GM20431 (cell line): Measurements from ENCODE around the gene CCL26.

Source experiments
- in situ Hi-C: fragments of 300-500 bp; cut with MseI, MboI; formaldehyde crosslinking; loops from one replicate; pipeline ENCODE4 v1.15.0; 2020; ENCODE audit warnings: low sequenced_read_pairs; ENCODE audit not compliant: unreplicated experiment

The CCL26 gene, protein sequence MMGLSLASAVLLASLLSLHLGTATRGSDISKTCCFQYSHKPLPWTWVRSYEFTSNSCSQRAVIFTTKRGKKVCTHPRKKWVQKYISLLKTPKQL

DNA sequence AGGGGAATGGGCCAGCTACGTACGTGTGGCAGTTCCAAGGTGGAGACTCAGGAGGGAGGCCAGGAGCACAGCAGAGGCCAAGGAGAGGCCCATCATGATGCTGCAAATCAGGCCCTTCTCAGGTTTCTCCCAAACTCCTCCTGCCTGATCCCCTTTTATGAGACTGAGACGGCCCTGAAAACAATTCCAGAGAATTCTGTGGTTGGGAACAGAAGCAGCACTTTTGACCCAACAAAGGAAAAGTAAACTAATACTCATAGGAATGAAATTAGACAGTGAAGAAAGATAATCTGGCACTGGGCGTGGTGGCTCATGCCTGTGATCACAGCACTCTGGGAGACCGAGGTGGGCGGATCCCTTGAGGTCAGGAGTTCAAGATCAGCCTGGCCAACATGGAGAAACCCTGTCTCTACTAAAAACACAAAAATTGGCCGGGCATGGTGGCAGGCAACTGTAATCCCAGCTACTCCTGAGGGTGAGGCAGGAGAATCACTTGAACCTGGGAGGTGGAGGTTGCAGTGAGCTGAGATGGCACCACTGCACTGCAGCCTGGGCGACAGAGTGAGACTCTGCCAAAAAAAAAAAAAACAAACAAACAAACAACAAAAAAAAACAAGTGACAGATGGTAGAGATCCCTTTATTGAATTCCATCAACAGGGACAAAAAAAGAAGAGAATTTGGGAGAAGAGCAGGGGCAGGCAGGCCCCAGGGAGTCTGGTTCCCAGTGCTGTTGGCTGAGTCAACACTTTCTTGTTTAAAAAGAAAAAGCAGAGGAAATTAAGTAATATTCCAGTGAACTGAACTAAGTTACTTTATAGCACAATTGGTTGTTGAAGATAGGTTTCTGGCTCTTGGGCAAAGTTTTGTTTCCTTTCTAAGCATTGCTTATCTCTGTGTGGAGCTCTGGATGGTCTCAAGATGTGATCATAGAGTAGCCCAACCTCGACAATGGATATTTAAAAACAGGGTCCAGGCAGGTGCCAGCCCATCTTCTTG, at the start of gene CCL26:
Gene CCL26 (minus strand): TSS at position 131 of the 997 bp plus-strand sequence. CDS start 35 bp downstream, at position 96.
- in situ Hi-C loops = no loop called here

DNA sequence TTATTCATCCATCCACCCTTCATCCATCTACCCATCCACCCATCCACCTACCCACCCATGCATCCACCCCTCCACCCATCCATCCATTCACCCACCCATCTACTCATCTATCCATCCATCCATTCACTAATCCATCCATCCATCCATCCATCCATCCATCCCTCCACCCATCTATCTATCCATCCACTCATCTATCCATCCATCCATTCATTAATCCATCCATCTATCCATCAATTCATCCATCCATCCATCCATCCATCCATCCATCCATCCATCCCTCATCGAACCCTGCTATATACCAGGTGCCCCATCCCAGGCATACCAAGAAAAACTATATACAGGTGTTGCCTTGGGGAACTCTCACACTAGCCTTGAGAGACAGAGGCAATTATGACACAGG, 48.7 kb upstream of the CCL26 start:
- in situ Hi-C loops = no loop called here

DNA sequence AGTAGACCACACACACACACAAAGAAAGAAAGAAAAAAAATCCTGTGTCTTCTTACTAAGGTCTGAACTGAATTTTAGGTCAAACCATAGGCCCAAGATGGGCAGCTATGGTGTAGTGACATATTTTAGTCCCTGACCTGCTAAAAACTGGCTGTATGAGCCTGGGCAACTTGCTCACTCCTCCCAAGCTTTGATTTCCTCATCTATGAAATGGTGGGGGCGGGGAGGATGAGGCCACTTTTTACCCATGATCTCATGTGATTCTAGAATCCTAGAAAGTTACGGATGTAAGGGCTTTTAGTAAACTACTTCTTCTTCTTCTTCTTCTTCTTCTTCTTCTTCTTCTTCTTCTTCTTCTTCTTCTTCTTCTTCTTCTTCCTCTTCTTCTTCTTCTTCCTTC, 47.7 kb upstream of the CCL26 start:
- in situ Hi-C loops = no loop called here

DNA sequence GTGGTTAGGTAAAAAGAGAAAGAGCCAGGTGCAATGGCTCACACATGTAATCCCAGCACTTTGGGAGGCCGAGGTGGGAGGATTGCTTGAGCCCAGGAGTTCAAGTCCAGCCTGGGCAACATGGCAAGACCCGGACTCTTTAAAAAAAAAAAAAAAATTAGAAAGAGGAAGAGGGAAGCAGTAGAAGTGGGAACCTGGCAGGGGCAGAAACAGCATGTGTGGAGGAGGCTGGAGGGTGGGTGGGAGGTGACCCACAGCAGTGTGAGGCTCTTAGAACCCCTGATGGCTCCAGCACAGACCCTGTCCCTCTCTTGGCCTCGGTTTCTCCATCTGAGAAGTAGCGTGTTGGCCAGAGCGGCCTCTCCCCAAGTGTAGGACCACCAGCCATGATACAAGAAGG, 46.5 kb upstream of the CCL26 start:
- in situ Hi-C loops = no loop called here

DNA sequence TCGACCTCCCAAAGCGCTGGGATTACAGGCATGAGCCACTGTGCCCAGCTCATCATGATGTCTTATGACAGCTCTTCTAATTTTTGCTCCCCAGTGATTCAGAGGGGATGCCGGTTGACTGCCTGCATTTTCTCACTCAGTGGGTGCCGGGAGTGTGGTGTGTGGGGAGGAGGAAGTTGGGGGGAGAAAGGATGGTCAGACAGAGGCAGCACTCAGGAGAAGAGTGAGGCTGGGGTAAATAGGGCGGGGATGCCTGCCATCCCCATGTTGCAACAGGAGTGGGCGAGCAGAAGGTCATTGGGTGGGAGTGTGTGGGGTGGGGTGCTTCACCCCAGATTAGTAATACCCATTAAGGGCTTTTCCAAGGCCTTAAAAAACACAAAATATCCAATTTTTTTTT, 45.1 kb upstream of the CCL26 start:
- in situ Hi-C loops = no loop called here

DNA sequence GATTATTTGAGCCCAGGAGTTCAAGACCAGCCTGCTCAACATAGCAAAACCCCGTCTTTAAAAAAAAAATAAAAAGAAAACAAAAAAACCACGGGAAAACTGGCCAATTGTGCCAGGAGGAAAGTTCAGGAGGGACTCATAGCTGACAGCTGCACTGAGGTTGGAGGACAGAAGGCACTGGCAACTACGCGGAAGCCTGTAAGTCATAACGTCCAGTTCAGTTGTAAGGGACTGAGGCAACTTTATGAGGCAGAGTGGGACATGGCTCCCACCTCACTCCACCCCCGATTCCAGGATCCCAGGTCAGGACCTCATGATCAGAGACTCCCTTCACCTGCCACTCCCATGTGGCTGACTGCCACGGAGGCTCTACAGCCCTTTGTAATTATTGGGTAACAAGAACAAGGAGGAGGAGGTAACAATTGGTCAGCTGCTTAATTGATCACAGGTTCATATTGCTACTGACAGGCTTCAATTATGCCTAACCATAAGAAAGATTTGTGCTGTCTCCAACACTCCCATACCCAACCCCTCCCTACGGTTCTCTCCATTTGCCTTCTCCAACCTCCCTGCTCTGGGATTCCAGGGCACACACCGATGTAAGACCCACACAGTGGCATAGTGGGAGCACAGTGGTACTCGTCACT, 43.5 kb upstream of the CCL26 start:
- in situ Hi-C loops = no loop called here

DNA sequence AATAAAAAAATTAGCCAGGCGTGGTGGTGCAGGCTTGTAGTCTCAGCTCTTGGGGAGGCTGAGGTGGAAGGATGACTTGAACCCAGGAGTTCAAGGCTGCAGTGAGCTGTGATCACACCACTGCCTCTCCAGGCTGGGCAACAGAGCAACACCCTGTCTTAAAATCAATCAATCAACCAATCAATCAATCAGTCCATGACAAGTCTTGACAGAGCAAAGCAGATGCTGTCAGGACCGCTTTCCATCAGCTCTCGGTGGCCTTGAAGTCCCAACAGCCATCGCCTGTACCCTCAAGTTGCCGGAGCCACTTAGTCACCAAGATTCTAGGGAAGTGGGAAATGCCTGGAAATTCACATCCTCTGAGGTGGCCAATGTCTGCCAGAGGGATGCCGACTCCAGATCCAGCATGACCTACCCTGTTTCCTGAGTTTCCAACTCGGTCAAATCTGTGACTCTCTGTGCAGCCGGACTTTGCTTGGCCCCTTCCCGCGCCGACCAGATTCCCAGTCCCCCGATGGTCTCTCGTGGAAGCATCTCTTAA, 42.5 kb upstream of the CCL26 start:
- in situ Hi-C loops = no loop called here

DNA sequence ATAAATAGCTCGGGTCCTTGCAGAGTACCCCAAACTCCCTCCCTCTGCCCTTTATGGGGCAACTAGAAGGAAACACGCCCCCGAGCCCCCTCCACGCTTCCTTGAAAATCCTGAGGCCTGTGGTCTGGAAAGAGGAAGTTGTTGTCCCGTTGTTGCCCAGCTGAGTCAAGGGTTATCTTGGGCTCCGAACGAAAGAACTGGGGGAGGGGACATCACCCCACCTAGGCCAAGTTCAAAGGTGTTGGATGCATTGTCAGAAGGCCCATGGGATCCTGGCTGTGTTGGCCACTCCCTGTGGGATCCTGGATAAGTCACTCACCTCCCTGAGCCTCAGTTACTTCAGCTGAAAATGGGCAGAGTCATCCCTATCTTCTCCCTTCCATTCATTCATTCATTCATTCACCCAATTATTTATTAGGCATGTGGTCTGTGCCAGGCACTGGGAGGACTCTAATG, 41.8 kb upstream of the CCL26 start, which contains the start of gene CCL24:
Gene CCL24 (minus strand): TSS at position 26 of the 456 bp plus-strand sequence. CDS start 91 bp downstream, outside the sequence.
- in situ Hi-C loops = no loop called here

DNA sequence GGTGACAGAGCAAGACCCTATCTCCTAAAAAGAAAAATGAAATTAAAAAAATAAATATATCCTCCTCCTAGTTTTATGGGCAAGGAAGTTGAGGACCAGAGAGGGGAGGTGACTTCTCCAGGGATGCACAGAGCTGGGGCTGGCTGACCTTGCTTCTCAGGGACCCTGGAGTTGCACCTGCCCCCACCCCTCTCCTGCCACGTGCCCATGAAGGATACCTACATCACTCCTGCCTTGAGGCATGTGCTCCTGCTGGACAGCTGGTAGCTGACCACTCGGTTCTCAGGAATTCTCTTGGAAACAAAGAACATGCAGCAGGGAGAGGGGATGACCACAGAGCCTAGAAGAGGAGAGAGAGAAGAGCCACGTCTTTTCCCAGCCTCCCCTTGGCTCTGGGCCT, 41.1 kb upstream of the CCL26 start:
- in situ Hi-C loops = no loop called here

DNA sequence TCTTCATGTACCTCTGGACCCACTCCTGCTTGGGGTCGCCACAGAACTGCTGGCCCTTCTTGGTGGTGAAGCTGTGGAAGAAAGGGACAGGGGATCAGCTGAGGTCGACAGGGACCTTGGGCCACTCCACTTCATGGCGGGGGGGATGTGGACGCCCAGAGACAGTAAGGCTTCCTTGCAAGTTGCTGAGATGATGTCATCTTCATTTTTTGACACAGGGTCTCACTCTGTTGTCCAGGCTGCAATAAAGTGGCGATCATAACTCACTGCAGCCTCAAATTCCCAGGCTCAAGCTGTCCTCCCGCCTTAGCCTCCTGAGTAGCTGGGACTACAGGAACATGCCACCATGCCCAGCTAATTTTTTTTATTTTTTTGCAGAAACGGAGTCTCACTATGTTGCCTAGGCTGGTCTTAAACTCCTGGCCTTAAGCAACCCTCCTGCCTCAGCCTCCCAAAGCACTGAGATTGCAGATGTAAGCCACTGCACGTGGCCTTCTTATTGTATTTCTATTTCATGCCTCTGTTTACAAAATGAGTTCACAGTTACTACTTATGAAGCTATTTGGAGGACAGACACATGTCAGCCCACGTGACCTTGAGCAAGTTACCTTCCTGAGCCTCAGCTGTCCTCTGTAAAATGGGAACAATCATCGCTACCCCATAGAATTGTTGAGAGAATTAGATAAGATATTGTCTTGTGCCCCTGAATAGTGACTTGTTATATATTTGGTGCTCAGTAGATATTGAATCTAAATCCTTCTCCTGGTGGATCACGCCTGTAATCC, 40.1 kb upstream of the CCL26 start:
- in situ Hi-C loops = no loop called here

DNA sequence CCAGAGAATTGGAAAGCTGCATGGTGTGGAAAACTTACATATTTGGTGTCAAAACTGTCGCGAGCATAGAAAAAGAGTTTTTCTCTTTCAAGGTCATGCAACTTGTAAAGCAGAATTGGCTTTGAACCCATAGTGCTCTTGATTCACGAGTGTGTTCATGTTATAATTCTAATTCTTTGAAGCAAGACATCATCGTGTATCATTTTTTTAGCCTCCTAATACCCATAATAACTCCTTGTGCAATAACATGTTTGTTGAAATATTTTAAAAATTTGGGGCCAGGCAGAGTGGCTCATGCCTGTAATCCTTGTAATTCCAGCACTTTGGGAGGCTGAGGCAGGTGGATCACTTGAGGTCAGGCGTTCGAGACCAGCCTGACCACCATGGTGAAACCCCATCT, 37.4 kb upstream of the CCL26 start:
- in situ Hi-C loops = no loop called here

DNA sequence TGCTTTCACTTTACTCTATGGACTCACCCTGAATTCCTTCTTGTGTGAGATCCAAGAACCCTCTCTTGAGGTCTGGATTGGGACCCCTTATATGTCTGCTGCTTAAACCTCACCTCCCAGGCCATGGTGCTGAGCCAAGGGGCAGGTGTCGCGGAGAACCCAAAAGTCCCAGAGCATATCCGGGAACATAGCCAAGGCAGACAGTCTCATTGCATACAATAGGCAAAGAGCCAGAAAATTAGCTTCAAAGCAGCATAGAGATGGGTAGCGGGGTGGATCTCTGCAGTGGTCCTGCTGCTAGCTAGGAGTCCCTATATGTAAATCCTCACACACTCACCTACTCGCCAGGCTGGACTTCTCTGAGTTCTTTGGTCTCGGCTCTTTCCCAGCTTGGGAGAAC, 36.1 kb upstream of the CCL26 start:
- in situ Hi-C loops = no loop called here

DNA sequence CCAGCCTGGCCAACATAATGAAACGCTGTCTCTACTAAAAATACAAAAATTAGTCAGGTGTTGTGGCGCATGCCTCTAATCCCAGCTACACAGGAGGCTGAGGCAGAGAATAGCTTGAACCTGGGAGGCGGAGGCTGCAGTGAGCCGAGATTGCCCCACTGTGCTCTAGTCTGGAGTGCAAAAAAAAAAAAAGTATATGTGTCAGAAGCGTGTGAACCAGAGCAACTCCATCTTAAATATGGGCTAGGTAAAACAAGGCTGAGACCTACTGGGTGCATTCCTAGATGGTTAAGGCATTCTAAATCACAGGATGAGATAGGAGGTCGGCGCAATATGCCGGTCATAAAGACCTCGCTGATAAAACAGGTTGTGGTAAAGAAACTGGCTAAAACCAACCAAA, 35.4 kb upstream of the CCL26 start:
- in situ Hi-C loops = no loop called here

DNA sequence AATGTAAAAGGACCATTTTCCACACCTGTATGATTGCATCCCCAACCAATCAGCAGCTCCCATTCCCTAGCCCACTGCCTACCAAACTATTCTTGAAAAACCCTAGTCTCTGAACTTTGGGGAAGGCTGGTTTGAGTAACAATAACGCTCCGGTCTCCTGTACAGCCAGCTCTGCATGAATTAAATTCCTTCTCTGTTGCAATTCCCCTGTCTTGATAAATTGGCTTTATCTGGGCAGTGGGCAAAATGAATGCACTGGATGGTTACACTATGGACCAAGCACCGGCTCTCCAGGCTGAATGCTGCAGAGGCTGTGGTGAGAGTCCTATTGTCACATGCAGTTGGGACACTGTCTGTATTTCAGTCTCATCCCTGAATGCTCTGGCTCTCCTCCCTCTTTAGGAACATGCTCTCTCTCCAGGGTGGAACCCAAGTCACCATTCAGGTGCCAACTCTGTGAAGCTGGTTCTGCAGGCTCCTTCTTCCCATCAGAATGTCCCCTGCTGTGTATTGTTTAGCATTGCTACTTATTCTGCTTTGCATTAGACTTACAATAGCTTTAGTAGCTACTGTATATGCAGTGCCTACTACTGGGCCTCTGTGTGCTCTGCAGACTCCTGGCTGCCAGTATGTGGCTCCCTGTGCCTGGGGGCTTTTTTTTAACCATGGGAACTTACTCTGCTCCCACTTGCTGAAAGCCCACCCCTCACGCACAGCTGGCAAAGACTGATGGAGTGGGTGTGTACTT, 34.7 kb upstream of the CCL26 start:
- in situ Hi-C loops = no loop called here

DNA sequence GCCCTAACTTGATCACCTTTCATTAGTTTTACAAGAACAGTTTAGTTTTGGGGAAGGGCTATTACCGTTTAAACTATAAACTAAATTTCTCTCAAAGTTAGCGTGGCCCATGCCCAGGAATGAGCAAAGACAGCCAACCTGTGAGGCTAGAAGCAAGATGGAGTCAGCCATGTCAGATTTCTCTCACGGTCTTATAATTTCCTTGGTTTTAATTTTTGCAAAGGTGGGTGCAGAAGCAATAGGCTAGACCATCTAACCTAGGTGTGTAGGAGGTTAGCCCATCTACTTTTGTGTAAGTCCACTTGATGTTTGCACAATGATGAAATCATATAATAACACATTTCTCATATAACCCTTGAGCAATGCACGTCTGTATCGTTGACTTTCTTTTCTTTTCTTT, 32.7 kb upstream of the CCL26 start:
- in situ Hi-C loops = no loop called here

DNA sequence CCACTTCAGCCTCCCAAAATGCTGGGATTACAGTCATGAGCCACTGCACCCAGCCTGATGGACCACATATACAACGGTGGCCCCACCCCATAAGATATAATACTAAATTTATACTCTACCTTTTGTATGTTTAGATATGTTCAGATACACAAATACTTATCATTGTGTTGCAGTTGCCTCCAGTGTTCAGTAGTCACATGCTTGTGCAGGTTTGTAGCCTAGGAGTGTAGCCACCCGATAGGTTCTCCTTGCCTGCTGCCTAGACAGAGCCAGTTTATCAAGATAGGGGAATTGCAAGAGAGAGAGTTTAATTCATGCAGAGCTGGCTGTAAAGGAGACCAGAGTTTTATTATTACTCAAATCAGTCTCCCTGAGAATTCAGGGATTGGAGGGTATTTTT, 32.0 kb upstream of the CCL26 start:
- in situ Hi-C loops = no loop called here

DNA sequence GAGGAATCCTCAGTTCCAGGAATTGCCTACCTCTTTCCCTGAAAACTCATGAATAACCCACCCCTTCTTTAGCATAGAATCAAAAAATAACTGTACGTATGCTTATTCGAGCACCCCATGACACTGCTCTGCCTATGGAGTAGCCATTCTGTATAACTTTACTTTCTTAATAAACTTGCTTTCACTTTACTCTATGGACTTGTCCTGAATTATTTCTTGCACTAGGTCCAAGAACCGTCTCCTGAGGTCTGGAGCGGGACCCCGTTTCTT, 30.5 kb upstream of the CCL26 start:
- in situ Hi-C loops = no loop called here

DNA sequence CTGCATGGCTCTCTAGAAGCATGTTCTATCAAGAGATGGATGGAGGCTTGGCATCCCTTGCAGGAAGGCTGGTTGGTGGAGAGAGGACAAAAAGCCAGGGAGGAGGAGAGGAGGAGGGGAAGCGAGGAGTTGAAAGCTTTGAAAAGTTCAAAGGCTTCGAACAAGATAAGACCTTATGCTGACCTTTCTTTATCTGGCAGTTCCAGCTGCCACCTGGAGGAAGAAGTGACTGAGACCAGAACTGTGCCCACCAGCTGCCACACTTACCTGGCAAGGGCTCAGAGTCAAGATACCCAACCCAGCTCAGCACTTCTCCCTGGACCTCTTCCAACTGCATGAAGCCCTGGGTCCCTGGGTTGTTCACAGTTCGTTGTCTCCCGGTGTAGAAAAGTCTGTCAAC, 26.8 kb upstream of the CCL26 start:
- in situ Hi-C loops = no loop called here

DNA sequence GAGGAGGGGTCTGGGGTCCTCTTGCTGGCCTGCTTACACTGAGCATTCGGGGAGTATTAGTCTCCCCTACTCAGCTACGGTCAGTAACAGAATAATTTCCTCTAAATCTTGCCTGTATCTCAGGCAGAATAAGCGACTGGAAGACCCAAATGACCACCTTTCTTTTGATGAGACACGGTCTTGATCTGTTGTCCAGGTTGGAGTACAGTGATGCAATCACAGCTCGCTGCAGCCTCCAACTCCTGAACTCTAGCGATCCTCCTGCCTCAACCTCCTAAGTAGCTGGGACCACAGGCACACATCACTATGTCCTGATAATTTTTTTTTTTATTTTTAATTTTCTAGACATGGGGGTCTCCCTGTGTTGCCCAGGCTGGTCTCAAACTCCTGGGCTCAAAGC, 24.4 kb upstream of the CCL26 start:
- in situ Hi-C loops = no loop called here
